HepG2 (cell line): ENCODE results near the gene ZNF385B. TPM values are rescaled to one million over a fixed set of nuclear protein-coding genes. Genes with fewer than 3 reads are reported as not detected.
A peak's percentile ranks its signal among the peaks of the same experiment; 100 is the strongest.

ENCODE experiments used
- ATAC-seq: fragments of 200-7000 bp; cut with Tn5 transposase; 3 replicates; pipeline ENCODE4 v1.9.1; 2020; ENCODE audit warnings: mild to moderate bottlenecking, moderate library complexity
- BruUV-seq: library from RNA; stranded (reverse); fragments of 400-500 nt; replicated peaks from 2 replicates; lab custom pipeline; 2021; lab: Mats Ljungman, UMichigan
- CTCF ChIA-PET: fragments of 300-600 bp; formaldehyde crosslinking; extraction: SDS; loops from one replicate; lab custom pipeline; 2021; ENCODE audit warnings: low total read pairs, inconsistent platforms, low intra/inter-chr PET ratio; lab: Yijun Ruan, JAX
- POLR2A ChIA-PET: fragments of 350-600 bp; sonication (Branson Sonifier 250); formaldehyde crosslinking; loops from one replicate; lab custom pipeline; 2020; ENCODE audit warnings: antibody characterized with exemption, inconsistent platforms; lab: Yijun Ruan, JAX
- DNase-seq: peaks from one replicate; pipeline ENCODE4 v3.0.0-alpha.2; 2015; ENCODE audit warnings: low spot score
- FAIRE-seq: peaks from 3 replicates; lab custom pipeline; 2011; peaks lifted over from hg19 to GRCh38; lab: Jason Lieb, UNC
- H2AFZ ChIP-seq: one replicate; pipeline ENCODE4 v1.6.1; 2011; ENCODE audit warnings: low read length, inconsistent platforms
- H3K27ac ChIP-seq: fragments of 300-600 bp; 3 replicates; pipeline ENCODE4 v1.8.0; 2011; ENCODE audit warnings: mixed run types, mild to moderate bottlenecking, mixed read lengths, low read length, inconsistent platforms; ENCODE audit not compliant: insufficient read depth; ENCODE audit errors: extremely low read length
- H3K27me3 ChIP-seq, 2 experiments: fragments of 200-600 bp in 1 of 2; 2 replicates in 1 of 2; 3 replicates in 1 of 2; pipeline versions ENCODE4 v1.6.0 to v1.8.0; 2011; ENCODE audit warnings: low read length in 2 of 2, mild to moderate bottlenecking in 2 of 2, moderate library complexity in 2 of 2, inconsistent platforms in 1 of 2; ENCODE audit not compliant: insufficient read depth in 2 of 2, control insufficient read depth in 1 of 2
- H3K36me3 ChIP-seq, 2 experiments: fragments of 200-600 bp in 1 of 2; replicated peaks in 1 of 2; 2 replicates in 1 of 2; 3 replicates in 1 of 2; pipeline versions ENCODE4 v1.5.1 to v1.8.0; 2011; ENCODE audit warnings: low read length in 2 of 2, inconsistent platforms in 1 of 2; ENCODE audit not compliant: insufficient read depth in 2 of 2, control insufficient read depth in 1 of 2
- H3K4me1 ChIP-seq: 2 replicates; pipeline ENCODE4 v1.5.1; 2012; ENCODE audit warnings: low read length, inconsistent platforms; ENCODE audit not compliant: insufficient read depth
- H3K4me2 ChIP-seq: 2 replicates; pipeline ENCODE4 v1.6.0; 2011; ENCODE audit warnings: low read depth, low read length, inconsistent platforms
- H3K4me3 ChIP-seq, 3 experiments: fragments of 200-600 bp in 1 of 3; sonication (generic), shearing (Covaris generic) in 1 of 3; replicated peaks in 1 of 3; 2 replicates each; pipeline ENCODE4 v1.5.1; 2011 to 2016; ENCODE audit warnings: low read length in 3 of 3, inconsistent platforms in 2 of 3, low read depth in 2 of 3, mild to moderate bottlenecking in 2 of 3, control low read depth in 1 of 3, mixed read lengths in 1 of 3; ENCODE audit not compliant: insufficient read depth in 1 of 3
- H3K79me2 ChIP-seq: one replicate; pipeline ENCODE4 v1.6.1; 2011; ENCODE audit warnings: low read length, inconsistent platforms; ENCODE audit not compliant: insufficient read depth
- H3K9ac ChIP-seq: 2 replicates; pipeline ENCODE4 v1.6.0; 2011; ENCODE audit warnings: mild to moderate bottlenecking, low read depth, low read length, inconsistent platforms; ENCODE audit not compliant: insufficient read depth
- H3K9me3 ChIP-seq: 2 replicates; pipeline ENCODE4 v1.5.1; 2012; ENCODE audit warnings: mild to moderate bottlenecking, low read length
- H4K20me1 ChIP-seq: 2 replicates; pipeline ENCODE4 v1.6.0; 2011; ENCODE audit warnings: inconsistent platforms, mild to moderate bottlenecking, low read length, moderate library complexity; ENCODE audit not compliant: insufficient read depth
- DPF2 ChIP-seq: sonication (generic); formaldehyde crosslinking; IDR thresholded peaks from 2 replicates; pipeline ENCODE4 v1.4.0; 2020; ENCODE audit warnings: mild to moderate bottlenecking, low read depth, missing genetic modification reagents, borderline replicate concordance
- FOXK1 ChIP-seq: sonication (generic); formaldehyde crosslinking; IDR thresholded peaks from 2 replicates; pipeline ENCODE4 v1.4.0; 2020; ENCODE audit warnings: low read depth, missing genetic modification reagents, borderline replicate concordance
- HHEX ChIP-seq: IDR thresholded peaks from 2 replicates; pipeline ENCODE4 v1.6.1; 2016; ENCODE audit warnings: control low read depth
- ISL2 ChIP-seq: sonication (generic); formaldehyde crosslinking; IDR thresholded peaks from 2 replicates; pipeline ENCODE4 v1.5.0; 2020; ENCODE audit warnings: missing genetic modification reagents
- MAZ ChIP-seq, 2 experiments: sonication (generic) in 1 of 2; formaldehyde crosslinking in 1 of 2; IDR thresholded peaks; 2 replicates each; pipeline versions ENCODE4 v1.5.0 to v1.6.1; 2012 to 2020; ENCODE audit warnings: low read depth in 2 of 2, mild to moderate bottlenecking in 2 of 2, borderline replicate concordance in 1 of 2, improper control_type of control experiment in 1 of 2, low read length in 1 of 2, missing genetic modification reagents in 1 of 2, moderate library complexity in 1 of 2
- SPEN ChIP-seq: sonication (generic); formaldehyde crosslinking; IDR thresholded peaks from 2 replicates; pipeline ENCODE4 v1.5.1; 2020; ENCODE audit warnings: low read depth, mild to moderate bottlenecking, missing genetic modification reagents
- ZBTB42 ChIP-seq: sonication (generic); formaldehyde crosslinking; IDR thresholded peaks from 2 replicates; pipeline ENCODE4 v1.5.0; 2020; ENCODE audit warnings: mild to moderate bottlenecking, missing genetic modification reagents
- ZBTB7B ChIP-seq: sonication (generic); formaldehyde crosslinking; IDR thresholded peaks from 2 replicates; pipeline ENCODE4 v1.4.0; 2020; ENCODE audit warnings: missing genetic modification reagents
- ZNF20 ChIP-seq: sonication (generic); formaldehyde crosslinking; IDR thresholded peaks from 2 replicates; pipeline ENCODE4 v1.4.0; 2020; ENCODE audit warnings: mild to moderate bottlenecking, moderate library complexity, missing genetic modification reagents
- ZNF34 ChIP-seq: sonication (generic); formaldehyde crosslinking; IDR thresholded peaks from 2 replicates; pipeline ENCODE4 v1.4.0; 2020; ENCODE audit warnings: mild to moderate bottlenecking, missing genetic modification reagents, borderline replicate concordance
- ZNF451 ChIP-seq: sonication (generic); formaldehyde crosslinking; IDR thresholded peaks from 2 replicates; pipeline ENCODE4 v1.5.0; 2020; ENCODE audit warnings: mild to moderate bottlenecking, missing genetic modification reagents
- WGBS: methylation state at CpG from one replicate; pipeline ENCODE4 v1.1.6; 2017; ENCODE audit warnings: low lambda C conversion rate; 5-methylcytosine and 5-hydroxymethylcytosine counted together
- in situ Hi-C: cut with HindIII; loops from 2 replicates; pipeline ENCODE4 v1.10.0; 2017; ENCODE audit warnings: low pct_unique_long_range_greater_than_20kb; ENCODE audit not compliant: extremely low pct_ligation_motif_present
- intact Hi-C: fragments of 100-400 bp; cut with micrococcal nuclease; formaldehyde crosslinking; loops from one replicate; pipeline ENCODE4 v1.10.0; 2022; ENCODE audit not compliant: unreplicated experiment
- polyA plus RNA-seq, 8 experiments: library from polyadenylated mRNA; depleted of rRNA in 3 of 8; stranded (reverse) in 7 of 8; unstranded in 1 of 8; fragments of >200 nt; fragmentation: Illumina TruSeq in 4 of 8; extraction: Trizol in 4 of 8; gene quantifications; 2 replicates each; pipeline versions ENCODE4 v1.2.1 to v1.2.3, GENCODE V29; 2011 to 2016; ENCODE audit warnings: low read depth in 4 of 8, missing spikeins in 1 of 8, mixed read lengths in 1 of 8; ENCODE audit not compliant: insufficient read depth in 1 of 8
- total RNA-seq, 5 experiments: library from RNA; depleted of rRNA; stranded (reverse); fragments of >200 nt; fragmentation: Illumina TruSeq; extraction: Trizol; gene quantifications; 2 replicates each; pipeline ENCODE4 v1.2.3, GENCODE V29; 2016; ENCODE audit warnings: low read depth in 1 of 5
- TF ChIP-seq, protein P1 (sequence below): sonication (generic); formaldehyde crosslinking; IDR thresholded peaks from 2 replicates; pipeline ENCODE4 v1.4.0; 2020; ENCODE audit warnings: missing genetic modification reagents
- TF ChIP-seq, protein P2 (sequence below): sonication (generic); formaldehyde crosslinking; IDR thresholded peaks from 2 replicates; pipeline ENCODE4 v1.4.0; 2020; ENCODE audit warnings: low read depth, mild to moderate bottlenecking, missing genetic modification reagents
- TF ChIP-seq, protein P3 (sequence below): fragments of 450-650 bp; IDR thresholded peaks from 2 replicates; pipeline ENCODE4 v1.6.1; 2017
- TF ChIP-seq, protein P4 (sequence below): sonication (generic); formaldehyde crosslinking; IDR thresholded peaks from 2 replicates; pipeline ENCODE4 v1.4.0; 2020; ENCODE audit warnings: mild to moderate bottlenecking, missing genetic modification reagents
- TF ChIP-seq, protein P5 (sequence below): sonication (generic); formaldehyde crosslinking; IDR thresholded peaks from 2 replicates; pipeline ENCODE4 v1.9.0; 2021; ENCODE audit warnings: missing genetic modification reagents, mild to moderate bottlenecking, borderline replicate concordance

ZNF385B gene
- total and polyA plus RNA-seq, 2 of the 13 experiments (the other 11 are each of a cell fraction or from before 2014, with no cell fraction given): 3.3 to 6.7 TPM

DNA sequence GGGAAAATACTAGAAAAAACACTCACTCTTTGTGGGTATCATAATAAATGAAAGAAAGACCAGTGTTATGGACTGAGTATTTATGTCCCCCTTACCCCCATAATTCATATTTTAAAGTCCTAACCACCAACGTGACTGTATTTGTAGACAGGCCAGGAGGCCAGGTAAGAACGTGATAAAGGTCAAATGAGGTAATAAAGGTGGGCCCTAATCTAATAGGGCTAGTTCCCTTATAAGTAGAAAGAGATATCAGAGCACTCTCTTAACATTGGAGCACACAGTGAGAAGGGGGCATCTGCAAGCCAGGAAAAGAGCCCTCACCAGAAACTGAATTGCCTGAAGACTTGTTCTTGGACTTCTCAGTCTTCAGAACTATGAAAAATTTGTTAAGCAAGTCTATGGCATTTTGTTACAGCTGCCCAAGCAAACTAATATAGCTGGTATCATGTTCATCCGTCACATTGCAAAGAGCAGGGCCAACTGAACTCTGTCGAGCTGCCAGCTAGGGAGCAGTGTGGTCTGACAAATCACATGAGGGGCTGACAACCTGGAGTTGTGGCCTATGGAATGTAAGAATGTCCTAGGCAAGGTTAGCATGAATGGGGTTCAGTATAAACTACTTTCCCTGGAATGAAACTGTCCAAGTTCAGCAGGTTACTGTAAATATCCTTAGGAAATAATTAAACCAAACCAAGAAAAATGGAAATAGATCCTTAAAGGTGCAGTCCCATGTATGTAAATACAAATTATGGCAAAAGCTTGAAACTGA is 280.9 kb downstream of the ZNF385B start:
- no peak overlapping the region for H3K4me3 ChIP-seq
- FAIRE-seq (peak; percentile 50), ATAC-seq (peak; percentile 98), DNase-seq (peak; percentile 91)
- H3K9ac ChIP-seq: peak overlapping the region; percentile 49
- peak overlapping the region; percentile 64 for H3K27ac ChIP-seq
- no peaks in the 10 kb centered on the region for H3K27me3 ChIP-seq
- intact Hi-C loops (loop anchor here (1.0 kb wide), 2 partner anchors 158 to 171 kb away; no protein-coding TSS in a partner anchor), in situ Hi-C loops (loop anchor here (10.0 kb wide), 1 partner anchor 156 kb away; no protein-coding TSS in a partner anchor)
- no peaks in the 10 kb centered on the region for H4K20me1 ChIP-seq
- no peaks in the 10 kb centered on the region for H3K9me3 ChIP-seq
- H3K36me3 ChIP-seq: no peaks in the 10 kb centered on the region
- ChIA-PET POLR2A (interaction anchor here (0.7 to 3.9 kb wide), 4 partner anchors 19 to 37 kb away, joined by 3 to 25 read pairs (median 11); no protein-coding TSS in a partner anchor), CTCF (no interaction called here)
- H3K4me2 ChIP-seq: peak overlapping the region; percentile 30
- peaks cover 56% of the 10 kb centered on the region for H3K4me1 ChIP-seq
- BruUV-seq: TSS peak; percentile 100
- H2AFZ ChIP-seq: no peak overlapping the region
- 22% methylated on average over 4 of the region's 4 CpGs for WGBS
- no peaks in the 10 kb centered on the region for H3K79me2 ChIP-seq
- TF ChIP-seq ZNF20 (CRISPR knock-in tag) (no peak), ZBTB7B (CRISPR knock-in tag) (peak; percentile 38; the same call in 1 of the 2 replicates), ZBTB42 (CRISPR knock-in tag) (no peak), MAZ (IDR thresholded peaks at IDR 0.05; ENCODE audit: borderline replicate concordance, low read depth, low read length) (no peak), MAZ (CRISPR knock-in tag; IDR thresholded peaks at IDR 0.05; ENCODE audit: low read depth) (no peak), FOXK1 (no peak), DPF2 (CRISPR knock-in tag) (no peak), ZNF451 (CRISPR knock-in tag) (no peak), SPEN (CRISPR knock-in tag) (no peak), HHEX (no peak), ZNF34 (CRISPR knock-in tag) (no peak), ISL2 (CRISPR knock-in tag) (peak; percentile 48; the same call in 1 of the 2 replicates)
- TF ChIP-seq, protein P1, sequence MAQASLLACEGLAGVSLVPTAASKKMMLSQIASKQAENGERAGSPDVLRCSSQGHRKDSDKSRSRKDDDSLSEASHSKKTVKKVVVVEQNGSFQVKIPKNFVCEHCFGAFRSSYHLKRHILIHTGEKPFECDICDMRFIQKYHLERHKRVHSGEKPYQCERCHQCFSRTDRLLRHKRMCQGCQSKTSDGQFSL (CRISPR knock-in tag): no peak
- TF ChIP-seq, protein P2, sequence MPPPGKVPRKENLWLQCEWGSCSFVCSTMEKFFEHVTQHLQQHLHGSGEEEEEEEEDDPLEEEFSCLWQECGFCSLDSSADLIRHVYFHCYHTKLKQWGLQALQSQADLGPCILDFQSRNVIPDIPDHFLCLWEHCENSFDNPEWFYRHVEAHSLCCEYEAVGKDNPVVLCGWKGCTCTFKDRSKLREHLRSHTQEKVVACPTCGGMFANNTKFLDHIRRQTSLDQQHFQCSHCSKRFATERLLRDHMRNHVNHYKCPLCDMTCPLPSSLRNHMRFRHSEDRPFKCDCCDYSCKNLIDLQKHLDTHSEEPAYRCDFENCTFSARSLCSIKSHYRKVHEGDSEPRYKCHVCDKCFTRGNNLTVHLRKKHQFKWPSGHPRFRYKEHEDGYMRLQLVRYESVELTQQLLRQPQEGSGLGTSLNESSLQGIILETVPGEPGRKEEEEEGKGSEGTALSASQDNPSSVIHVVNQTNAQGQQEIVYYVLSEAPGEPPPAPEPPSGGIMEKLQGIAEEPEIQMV: no peak
- TF ChIP-seq, protein P3, sequence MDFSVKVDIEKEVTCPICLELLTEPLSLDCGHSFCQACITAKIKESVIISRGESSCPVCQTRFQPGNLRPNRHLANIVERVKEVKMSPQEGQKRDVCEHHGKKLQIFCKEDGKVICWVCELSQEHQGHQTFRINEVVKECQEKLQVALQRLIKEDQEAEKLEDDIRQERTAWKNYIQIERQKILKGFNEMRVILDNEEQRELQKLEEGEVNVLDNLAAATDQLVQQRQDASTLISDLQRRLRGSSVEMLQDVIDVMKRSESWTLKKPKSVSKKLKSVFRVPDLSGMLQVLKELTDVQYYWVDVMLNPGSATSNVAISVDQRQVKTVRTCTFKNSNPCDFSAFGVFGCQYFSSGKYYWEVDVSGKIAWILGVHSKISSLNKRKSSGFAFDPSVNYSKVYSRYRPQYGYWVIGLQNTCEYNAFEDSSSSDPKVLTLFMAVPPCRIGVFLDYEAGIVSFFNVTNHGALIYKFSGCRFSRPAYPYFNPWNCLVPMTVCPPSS: no peak
- TF ChIP-seq, protein P4, sequence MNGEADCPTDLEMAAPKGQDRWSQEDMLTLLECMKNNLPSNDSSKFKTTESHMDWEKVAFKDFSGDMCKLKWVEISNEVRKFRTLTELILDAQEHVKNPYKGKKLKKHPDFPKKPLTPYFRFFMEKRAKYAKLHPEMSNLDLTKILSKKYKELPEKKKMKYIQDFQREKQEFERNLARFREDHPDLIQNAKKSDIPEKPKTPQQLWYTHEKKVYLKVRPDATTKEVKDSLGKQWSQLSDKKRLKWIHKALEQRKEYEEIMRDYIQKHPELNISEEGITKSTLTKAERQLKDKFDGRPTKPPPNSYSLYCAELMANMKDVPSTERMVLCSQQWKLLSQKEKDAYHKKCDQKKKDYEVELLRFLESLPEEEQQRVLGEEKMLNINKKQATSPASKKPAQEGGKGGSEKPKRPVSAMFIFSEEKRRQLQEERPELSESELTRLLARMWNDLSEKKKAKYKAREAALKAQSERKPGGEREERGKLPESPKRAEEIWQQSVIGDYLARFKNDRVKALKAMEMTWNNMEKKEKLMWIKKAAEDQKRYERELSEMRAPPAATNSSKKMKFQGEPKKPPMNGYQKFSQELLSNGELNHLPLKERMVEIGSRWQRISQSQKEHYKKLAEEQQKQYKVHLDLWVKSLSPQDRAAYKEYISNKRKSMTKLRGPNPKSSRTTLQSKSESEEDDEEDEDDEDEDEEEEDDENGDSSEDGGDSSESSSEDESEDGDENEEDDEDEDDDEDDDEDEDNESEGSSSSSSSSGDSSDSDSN (CRISPR knock-in tag): no peak
- TF ChIP-seq, protein P5, sequence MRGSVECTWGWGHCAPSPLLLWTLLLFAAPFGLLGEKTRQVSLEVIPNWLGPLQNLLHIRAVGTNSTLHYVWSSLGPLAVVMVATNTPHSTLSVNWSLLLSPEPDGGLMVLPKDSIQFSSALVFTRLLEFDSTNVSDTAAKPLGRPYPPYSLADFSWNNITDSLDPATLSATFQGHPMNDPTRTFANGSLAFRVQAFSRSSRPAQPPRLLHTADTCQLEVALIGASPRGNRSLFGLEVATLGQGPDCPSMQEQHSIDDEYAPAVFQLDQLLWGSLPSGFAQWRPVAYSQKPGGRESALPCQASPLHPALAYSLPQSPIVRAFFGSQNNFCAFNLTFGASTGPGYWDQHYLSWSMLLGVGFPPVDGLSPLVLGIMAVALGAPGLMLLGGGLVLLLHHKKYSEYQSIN: no peak
